ENCODE results near the gene WDR74.

GRCh38 chr11:62858201-62858600 lies 18.8 kb upstream of the WDR74 start:
- TF ChIP-seq CTCF (IDR thresholded peaks at IDR 0.05) = no peak
- no peak for TF ChIP-seq EP300 (IDR thresholded peaks at IDR 0.05)
- TF ChIP-seq POLR2A (IDR thresholded peaks at IDR 0.05) = no peak

Data from stomach (tissue), 4 donors.